Omental fat pad (tissue), 4 donors: ENCODE results near the gene CACNG7. TPM values are rescaled to one million over a fixed set of nuclear protein-coding genes. Genes with fewer than 3 reads are reported as not detected.

Experiments
- ATAC-seq: fragments of 150-250 bp; one replicate; pipeline ENCODE4 v1.9.1; 2016; ENCODE audit warnings: mild to moderate bottlenecking, moderate library complexity; ENCODE audit not compliant: low FRiP score
- DNase-seq: peaks from one replicate; pipeline ENCODE4 v3.0.0-alpha.2; 2019; ENCODE audit warnings: low spot score
- total RNA-seq, 4 donors: library from RNA; depleted of rRNA; stranded (reverse); fragments of >200 nt; gene quantifications; one replicate each; pipeline ENCODE4 v1.1.0, GENCODE V29; 2016
- TF ChIP-seq, protein P1 (sequence below), 3 donors: fragments of 450-650 bp; IDR thresholded peaks; one replicate each; pipeline ENCODE4 v1.5.1; 2016 to 2017; ENCODE audit warnings: antibody characterized with exemption in 3 of 3, mild to moderate bottlenecking in 3 of 3, moderate library complexity in 2 of 3

The CACNG7 gene
- total RNA-seq, 4 donors from 2014 or later, result not detected

DNA sequence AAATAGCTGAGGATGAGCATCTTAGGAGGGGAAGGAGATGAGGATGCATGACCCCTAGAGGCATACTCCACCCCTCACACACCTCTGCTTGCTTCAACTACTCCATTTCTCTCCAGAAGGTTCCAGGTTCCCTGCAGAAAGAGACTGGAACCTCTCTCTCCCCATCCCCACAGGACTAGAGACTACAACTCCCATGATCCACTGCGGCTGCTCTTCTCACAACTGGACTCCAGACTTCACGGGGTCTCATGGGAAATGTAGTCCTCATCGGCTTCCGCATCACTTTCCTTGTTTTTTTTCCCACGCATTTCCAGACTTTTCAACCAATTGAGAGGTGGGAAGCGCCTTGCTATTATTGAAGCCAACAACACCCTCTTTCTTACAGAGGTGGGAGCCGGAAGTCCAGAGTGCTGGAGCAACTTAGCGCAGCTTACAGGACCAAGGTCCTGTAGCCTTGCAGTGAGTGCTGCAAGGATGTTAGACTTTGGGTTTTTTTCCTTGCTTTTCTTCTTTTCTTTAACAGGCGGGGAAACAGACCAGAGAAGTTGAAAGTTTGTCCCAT, 68.4 kb downstream of the CACNG7 start:
- DNase-seq, result peak; percentile 60
- ATAC-seq, result peak; percentile 46
- TF ChIP-seq, protein P1, sequence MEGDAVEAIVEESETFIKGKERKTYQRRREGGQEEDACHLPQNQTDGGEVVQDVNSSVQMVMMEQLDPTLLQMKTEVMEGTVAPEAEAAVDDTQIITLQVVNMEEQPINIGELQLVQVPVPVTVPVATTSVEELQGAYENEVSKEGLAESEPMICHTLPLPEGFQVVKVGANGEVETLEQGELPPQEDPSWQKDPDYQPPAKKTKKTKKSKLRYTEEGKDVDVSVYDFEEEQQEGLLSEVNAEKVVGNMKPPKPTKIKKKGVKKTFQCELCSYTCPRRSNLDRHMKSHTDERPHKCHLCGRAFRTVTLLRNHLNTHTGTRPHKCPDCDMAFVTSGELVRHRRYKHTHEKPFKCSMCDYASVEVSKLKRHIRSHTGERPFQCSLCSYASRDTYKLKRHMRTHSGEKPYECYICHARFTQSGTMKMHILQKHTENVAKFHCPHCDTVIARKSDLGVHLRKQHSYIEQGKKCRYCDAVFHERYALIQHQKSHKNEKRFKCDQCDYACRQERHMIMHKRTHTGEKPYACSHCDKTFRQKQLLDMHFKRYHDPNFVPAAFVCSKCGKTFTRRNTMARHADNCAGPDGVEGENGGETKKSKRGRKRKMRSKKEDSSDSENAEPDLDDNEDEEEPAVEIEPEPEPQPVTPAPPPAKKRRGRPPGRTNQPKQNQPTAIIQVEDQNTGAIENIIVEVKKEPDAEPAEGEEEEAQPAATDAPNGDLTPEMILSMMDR (IDR thresholded peaks at IDR 0.05), result no peak

DNA sequence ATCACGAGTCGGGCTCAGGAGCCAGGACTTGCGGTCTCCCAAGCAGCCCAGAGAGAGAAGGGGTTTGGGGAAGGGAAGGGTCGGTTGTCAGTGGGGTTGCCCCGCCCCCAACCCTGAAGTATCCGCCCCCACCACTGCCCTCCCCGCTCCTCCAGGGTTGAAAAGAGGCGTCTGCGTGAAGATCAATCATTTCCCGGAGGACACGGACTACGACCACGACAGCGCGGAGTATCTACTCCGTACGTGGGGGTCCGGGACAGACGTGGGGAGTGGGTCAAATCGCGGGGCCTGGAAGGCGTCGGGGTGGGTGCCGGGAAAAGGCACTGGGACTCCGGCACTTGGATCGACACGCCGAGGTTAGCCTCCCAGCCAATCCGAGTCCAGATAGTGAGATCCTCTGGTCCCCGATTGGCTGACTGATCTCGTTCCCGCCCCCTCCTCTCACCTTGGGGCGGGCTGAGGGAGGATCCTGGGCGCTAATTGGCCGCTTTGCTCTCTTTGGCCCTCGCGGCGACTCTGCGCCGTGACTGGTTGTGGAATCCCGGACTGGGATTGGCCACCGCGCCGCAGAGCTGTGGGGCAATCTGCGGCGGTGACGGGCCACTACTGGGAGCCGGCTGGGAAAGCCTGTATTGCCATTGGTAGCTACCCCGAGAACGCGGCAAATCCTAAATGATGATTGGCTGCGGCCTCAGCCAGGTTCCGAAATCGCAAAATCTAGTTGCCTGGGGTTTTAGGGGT, 69.1 kb downstream of the CACNG7 start:
- TF ChIP-seq, protein P1 (IDR thresholded peaks at IDR 0.05), result no peak
- ATAC-seq, result no peak
- DNase-seq, result peak; percentile 26

DNA sequence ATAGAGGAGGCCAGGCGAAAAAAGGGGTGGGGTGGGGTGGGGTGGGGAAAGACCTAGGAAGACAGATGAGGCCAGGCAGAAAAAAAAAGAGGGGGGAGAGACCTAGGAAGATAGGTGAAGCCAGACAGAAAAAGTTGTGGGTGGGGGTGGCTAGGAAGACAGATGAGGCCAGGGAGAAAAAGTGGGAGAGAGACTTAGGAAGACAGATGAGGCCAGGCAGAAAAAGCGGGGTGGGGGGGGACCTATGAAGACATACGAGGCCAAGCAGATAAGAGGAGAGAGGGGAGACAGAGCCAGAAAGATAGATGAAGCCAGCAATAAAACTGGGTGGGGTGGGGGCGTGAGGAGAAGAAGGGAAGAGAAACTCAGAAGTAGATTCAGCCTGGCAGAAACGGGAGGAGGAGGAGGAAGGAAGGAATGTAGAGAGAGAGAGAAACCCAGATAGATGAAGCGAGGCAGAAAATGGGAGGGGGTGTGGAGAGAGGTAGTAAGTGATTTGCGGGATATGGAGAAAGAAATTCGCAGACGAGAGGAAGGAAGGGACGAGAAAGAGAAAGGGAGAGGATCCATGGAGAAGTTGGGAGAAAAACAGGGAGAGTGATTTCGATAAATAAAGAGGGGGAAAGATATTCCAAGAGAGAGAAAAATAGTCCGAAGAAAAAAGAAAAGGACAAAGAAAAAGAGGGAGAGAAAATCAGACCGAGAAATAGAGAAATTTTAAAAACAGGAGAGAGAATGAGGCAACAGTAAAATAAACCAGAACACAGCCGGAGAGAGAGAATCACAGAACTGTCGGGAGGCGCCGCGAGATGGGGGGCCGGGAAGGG, 70.1 kb downstream of the CACNG7 start:
- TF ChIP-seq, protein P1 (IDR thresholded peaks at IDR 0.05), result no peak
- DNase-seq, result no peak
- ATAC-seq, result no peak

DNA sequence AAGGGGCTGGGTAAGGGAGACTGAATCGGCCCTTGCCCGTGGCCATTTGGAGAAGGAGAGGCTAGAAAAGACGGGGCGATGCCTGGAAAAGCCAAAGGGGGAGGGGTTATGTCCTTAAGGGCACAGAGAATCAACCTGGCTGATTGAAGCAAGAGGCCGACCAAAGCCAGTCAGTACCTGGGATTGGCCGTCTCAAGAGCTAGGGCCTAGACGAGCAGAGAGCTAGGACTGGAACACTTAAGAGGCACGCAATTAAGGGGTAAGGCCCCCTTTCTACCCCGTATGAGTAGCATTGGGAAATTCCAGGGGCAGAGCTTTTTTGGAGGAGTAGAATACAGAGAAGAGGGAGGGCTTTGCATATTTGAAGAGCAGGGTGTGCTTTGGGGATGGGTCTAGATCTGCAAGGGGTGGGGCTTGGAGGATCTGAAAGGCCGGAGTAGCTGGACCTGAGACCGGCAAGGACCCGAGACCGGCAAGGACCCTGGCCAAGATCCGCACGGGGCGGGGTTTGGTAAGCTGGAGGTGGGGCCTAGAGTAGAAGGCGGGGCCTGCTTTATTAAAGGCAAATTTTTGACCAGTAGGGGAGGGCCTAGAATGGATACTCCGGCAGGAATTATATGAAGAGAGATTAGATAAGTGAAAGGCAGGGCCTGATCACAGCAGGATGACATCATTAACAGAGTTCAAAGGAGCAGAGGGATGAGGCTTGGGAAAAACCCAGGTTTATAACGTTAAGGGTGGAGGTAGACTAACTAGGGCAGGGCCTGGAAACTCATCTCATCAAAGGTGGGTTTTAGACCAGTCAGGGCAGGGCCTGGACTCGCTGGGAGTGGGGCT, 71.7 kb downstream of the CACNG7 start:
- DNase-seq (no peak), ATAC-seq (no peak)
- TF ChIP-seq, protein P1 (IDR thresholded peaks at IDR 0.05), result no peak

DNA sequence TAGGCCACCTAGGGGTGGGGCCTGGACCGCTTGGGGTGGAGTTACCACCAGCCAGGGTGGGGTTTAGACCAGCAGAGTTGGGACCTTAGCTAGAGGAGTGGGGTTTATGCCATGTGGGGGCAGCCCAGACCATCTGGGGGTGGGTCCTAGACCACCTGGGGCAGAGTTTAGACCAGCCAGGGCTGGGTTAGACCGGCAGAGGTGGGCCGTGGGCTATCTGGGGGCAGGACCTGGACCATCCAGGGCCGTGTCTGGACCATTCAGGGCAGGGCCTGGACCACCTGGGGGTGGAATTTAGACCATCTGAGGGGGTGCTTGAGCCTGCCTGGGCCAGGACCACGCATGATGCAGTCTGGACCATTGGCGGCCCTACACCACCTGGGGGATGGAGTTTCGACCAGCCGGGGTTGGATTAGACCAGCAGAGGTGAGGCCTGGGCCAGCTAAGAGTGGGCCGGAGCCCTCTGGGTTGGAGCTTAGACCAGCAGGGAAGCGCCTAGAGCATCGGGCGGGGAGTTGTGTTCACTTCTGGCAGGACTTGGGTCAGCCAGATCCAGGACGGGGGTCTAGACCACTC, 72.4 kb downstream of the CACNG7 start:
- ATAC-seq, result no peak
- TF ChIP-seq, protein P1 (IDR thresholded peaks at IDR 0.05), result no peak
- DNase-seq, result no peak

DNA sequence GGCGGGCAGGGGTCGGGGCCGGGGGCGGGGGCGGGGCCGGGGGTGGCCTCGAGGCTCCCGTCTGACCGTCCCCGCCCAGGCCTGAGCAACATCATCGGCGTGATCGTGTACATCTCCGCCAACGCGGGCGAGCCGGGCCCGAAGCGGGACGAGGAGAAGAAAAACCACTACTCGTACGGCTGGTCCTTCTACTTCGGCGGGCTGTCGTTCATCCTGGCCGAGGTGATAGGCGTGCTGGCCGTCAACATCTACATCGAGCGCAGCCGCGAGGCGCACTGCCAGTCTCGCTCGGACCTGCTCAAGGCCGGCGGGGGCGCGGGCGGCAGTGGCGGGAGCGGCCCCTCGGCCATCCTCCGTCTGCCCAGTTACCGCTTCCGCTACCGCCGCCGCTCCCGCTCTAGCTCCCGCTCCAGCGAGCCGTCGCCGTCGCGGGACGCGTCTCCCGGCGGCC, 72.9 kb downstream of the CACNG7 start:
- TF ChIP-seq, protein P1 (IDR thresholded peaks at IDR 0.05), result no peak
- DNase-seq, result no peak
- no peak for ATAC-seq
